Sigmoid colon (tissue), 3 donors: ENCODE results near the gene FGF21.

Experiments used
- POLR2A ChIP-seq, 2 donors: fragments of 450-650 bp; IDR thresholded peaks; one replicate each; pipeline ENCODE4 v1.6.1; 2016; ENCODE audit warnings: antibody characterized with exemption in 2 of 2, mild to moderate bottlenecking in 2 of 2, moderate library complexity in 2 of 2
- TF ChIP-seq, protein P1 (sequence below), 4 experiments: fragments of 450-650 bp in 3 of 4; fragments of 200-600 bp in 1 of 4; IDR thresholded peaks; one replicate each; pipeline ENCODE4 v1.5.1; 2016 to 2019; ENCODE audit warnings: antibody characterized with exemption in 4 of 4, mild to moderate bottlenecking in 3 of 4, moderate library complexity in 2 of 4

DNA sequence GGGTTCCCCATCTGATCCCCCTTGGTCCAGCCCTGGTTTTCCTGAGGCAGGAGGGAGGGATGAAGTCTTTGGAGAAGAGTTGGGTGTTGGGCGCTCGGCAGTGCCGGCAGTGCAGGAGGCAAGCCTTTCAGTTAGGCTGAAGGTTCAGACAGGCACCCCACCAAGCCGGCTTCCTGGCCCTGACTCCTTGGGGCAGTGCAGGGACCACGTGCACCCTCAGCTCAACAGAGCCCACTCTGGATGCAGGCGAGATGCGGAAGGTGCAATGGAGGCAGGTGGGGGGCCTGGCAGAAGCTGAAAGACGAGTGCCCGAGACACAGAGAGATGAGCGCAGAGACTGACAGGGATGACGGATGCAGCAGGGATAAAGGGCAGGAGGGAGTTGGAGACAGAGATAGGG lies 46.9 kb upstream of the FGF21 start:
- TF ChIP-seq, protein P1, sequence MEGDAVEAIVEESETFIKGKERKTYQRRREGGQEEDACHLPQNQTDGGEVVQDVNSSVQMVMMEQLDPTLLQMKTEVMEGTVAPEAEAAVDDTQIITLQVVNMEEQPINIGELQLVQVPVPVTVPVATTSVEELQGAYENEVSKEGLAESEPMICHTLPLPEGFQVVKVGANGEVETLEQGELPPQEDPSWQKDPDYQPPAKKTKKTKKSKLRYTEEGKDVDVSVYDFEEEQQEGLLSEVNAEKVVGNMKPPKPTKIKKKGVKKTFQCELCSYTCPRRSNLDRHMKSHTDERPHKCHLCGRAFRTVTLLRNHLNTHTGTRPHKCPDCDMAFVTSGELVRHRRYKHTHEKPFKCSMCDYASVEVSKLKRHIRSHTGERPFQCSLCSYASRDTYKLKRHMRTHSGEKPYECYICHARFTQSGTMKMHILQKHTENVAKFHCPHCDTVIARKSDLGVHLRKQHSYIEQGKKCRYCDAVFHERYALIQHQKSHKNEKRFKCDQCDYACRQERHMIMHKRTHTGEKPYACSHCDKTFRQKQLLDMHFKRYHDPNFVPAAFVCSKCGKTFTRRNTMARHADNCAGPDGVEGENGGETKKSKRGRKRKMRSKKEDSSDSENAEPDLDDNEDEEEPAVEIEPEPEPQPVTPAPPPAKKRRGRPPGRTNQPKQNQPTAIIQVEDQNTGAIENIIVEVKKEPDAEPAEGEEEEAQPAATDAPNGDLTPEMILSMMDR (IDR thresholded peaks at IDR 0.05): no peak
- no peak for TF ChIP-seq POLR2A (IDR thresholded peaks at IDR 0.05)
